GM12801 (cell line): ENCODE data around the gene KRT74.

Source experiments
- TF ChIP-seq, protein P1 (sequence below): IDR thresholded peaks from one replicate; pipeline ENCODE4 v1.5.1; 2011; ENCODE audit warnings: control low read depth; ENCODE audit not compliant: insufficient read length; ENCODE audit errors: extremely low read depth

The KRT74 gene

DNA sequence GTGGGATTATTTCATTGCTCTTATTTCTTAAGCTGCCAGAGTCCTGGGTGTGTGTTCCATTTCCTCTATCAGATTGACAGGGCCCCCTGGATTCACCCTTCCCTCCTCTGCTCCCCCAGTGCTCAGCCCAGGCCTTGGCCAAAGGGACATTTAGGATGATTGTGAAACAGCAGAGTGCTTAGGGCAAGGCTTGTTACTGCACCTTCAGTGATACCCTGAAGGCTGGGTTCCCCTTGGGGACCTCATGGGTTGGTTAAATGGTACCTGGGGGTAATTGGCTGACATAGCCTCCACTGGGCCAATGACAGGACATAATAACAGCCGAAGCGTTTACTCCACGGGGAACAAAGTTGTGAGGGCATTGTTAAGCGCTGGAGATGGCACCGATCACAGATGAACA, 28.9 kb upstream of the KRT74 start:
- TF ChIP-seq, protein P1, sequence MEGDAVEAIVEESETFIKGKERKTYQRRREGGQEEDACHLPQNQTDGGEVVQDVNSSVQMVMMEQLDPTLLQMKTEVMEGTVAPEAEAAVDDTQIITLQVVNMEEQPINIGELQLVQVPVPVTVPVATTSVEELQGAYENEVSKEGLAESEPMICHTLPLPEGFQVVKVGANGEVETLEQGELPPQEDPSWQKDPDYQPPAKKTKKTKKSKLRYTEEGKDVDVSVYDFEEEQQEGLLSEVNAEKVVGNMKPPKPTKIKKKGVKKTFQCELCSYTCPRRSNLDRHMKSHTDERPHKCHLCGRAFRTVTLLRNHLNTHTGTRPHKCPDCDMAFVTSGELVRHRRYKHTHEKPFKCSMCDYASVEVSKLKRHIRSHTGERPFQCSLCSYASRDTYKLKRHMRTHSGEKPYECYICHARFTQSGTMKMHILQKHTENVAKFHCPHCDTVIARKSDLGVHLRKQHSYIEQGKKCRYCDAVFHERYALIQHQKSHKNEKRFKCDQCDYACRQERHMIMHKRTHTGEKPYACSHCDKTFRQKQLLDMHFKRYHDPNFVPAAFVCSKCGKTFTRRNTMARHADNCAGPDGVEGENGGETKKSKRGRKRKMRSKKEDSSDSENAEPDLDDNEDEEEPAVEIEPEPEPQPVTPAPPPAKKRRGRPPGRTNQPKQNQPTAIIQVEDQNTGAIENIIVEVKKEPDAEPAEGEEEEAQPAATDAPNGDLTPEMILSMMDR: no peak

DNA sequence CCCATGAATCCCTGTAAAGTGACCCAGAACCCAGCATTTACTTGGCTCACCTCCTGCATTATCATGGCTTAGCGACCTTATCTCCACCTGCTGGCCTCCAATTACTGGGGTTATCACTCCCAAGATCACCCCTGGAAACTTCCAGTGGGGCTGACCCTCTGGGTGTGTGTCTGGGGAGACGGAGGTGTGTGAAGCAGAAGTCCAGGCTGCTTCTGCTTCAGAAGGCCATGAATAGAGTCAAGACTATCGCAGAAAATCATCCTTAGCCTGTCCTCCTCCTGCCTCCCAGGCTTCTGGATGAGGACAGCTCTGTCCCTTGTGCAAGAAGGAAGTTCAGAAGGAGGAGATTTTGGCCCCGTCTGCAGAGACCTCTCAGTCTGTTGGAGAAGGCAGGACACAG, 28.0 kb upstream of the KRT74 start:
- TF ChIP-seq, protein P1: no peak

DNA sequence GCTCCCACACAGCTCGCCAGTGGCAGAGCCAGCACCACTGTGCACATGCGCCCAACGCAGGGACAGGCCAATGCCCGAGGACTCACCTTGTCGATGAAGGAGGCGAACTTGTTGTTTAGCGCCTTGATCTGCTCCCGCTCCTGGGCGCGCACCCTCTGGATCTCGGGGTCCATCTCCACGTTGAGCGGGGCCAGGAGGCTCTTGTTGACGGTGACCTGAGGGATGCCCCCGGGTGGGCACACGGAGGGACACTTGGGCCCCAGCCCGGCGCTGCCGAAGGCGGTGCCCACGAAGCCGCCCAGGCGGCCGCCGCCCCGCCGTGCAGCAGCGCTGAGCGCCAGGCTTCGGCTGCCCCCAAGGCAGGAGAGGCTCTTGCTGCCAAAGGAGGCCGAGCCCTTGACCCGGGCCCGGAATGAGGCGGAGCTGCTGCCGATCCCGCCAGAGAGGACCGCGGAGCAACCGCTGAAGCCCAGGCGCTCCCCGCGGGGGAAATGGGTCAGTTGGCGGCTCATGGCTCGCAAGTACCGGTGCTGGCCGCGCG, 27.4 kb upstream of the KRT74 start, which contains the start of gene KRT72:
KRT72 (minus strand) TSS at position 523 of the 541 bp plus-strand sequence; CDS start at position 512, 11 bp downstream.
- TF ChIP-seq, protein P1: no peak

DNA sequence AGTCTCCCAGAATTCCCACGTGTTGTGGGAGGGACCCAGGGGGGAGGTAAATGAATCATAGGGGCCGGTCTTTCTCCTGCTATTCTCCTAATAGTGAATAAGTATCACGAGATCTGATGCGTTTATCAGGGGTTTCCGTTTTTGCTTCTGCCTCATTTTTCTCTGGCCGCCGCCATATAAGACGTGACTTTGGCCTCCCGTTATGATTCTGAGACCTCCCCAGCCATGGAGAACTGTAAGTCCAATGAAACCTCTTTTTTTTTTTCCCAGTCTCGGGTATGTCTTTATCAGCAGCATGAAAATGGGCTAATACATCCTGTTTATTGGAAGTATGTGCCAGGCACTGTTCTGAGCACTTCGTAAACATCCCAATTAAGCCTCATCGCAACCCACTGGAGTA, 26.8 kb upstream of the KRT74 start:
- TF ChIP-seq, protein P1: no peak

- TF ChIP-seq, protein P1: no peak
These were observed 26.4 kb upstream of the KRT74 start for GRCh38 chr12:52600071-52600470.

GRCh38 chr12:52598966-52599365, 25.3 kb upstream of the KRT74 start:
- TF ChIP-seq, protein P1: no peak

DNA sequence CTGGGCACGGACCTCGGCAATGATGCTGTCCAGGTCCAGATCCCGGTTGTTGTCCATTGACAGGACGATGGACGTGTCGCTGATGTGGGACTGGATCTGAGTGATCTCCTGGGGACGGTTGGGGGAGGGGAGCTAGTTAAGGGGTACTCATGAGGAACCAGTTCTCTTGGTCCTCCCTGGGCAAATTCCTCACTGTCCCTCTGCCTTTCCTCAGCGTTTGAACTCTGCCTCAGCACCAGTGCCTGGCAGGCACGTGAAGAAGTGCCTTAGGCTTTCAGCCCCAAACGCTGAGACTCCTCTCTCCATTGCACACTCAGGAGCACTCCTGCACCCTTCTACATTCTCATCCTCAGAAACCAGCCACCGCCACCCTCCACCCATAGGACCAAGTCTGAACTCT, 17.9 kb upstream of the KRT74 start:
- TF ChIP-seq, protein P1: no peak
